ENCODE measurements around the gene TERT. TPM values are rescaled to one million over a fixed set of nuclear protein-coding genes. Genes with fewer than 3 reads are reported as not detected.
A peak's percentile ranks its signal among the peaks of the same experiment; 100 is the strongest.

Gene TERT
- total and polyA plus RNA-seq, 10 of the 15 experiments (the other 5 are each of a cell fraction or from before 2014, with no cell fraction given): 0.08 to 21.5 (median 5.0) TPM

- H3K36me3 ChIP-seq (ENCODE audit: control insufficient read depth in 2 of 2, insufficient read depth in 2 of 2, low read length in 1 of 2): peaks cover 10 to 48% of the 10 kb centered on the region in 2 experiments; a peak in 3 of 4 replicates
- H3K4me1 ChIP-seq (ENCODE audit: control insufficient read depth, insufficient read depth, low read length): no peaks in the 10 kb centered on the region
- no peak for TF ChIP-seq ZBED1 (IDR thresholded peaks at IDR 0.05; ENCODE audit: borderline replicate concordance)
- TF ChIP-seq NFXL1 (IDR thresholded peaks at IDR 0.05; ENCODE audit: borderline replicate concordance): no peak
- no peak for TF ChIP-seq ZNF592 (IDR thresholded peaks at IDR 0.05)
- no peak for TF ChIP-seq HSF1 (IDR thresholded peaks at IDR 0.05; ENCODE audit: low read depth, low read length)
- TF ChIP-seq EP300 (IDR thresholded peaks at IDR 0.05; ENCODE audit: borderline replicate concordance in 1 of 2, control insufficient read depth in 1 of 2, low read depth in 2 of 2, low read length in 2 of 2): no peak
- no peak for TF ChIP-seq MYB (IDR thresholded peaks at IDR 0.05; ENCODE audit: borderline replicate concordance, low read depth, low read length)
- TF ChIP-seq ATF7 (IDR thresholded peaks at IDR 0.05; ENCODE audit: low read depth): no peak
- WGBS (ENCODE audit: insufficient coverage, insufficient replicate concordance, low lambda C conversion rate, missing lambda C conversion rate): 94% methylated on average over 22 of the region's 22 CpGs
- no peaks in the 10 kb centered on the region for H4K20me1 ChIP-seq (ENCODE audit: control insufficient read depth, insufficient read depth)
- in situ Hi-C loops (cut with MboI) (no loop called here), intact Hi-C loops (cut with micrococcal nuclease; ENCODE audit: unreplicated experiment) (no loop called here)
- DNase-seq (ENCODE audit: low read depth, low spot score) (no peak), FAIRE-seq (no peak), ATAC-seq (no peak)
- no peaks in the 10 kb centered on the region for H3K27me3 ChIP-seq (replicated peaks in 1 of 2; ENCODE audit: control insufficient read depth in 2 of 2, insufficient read depth in 2 of 2, low read length in 1 of 2)
- no peak overlapping the region for H3K9ac ChIP-seq (ENCODE audit: control insufficient read depth, insufficient read depth, low read length)
- CTCF ChIA-PET: interaction anchor here (1.6 kb wide), 1 partner anchor 10 kb away, joined by 5 read pairs; no protein-coding TSS in a partner anchor
- POLR2A ChIA-PET: interaction anchor here (0.7 kb wide), 1 partner anchor 8 kb away, joined by 3 read pairs; no protein-coding TSS in a partner anchor
- no peaks in the 10 kb centered on the region for H3K9me3 ChIP-seq (replicated peaks; ENCODE audit: control insufficient read depth, insufficient read depth, low read length)
- TSS peak; percentile 44 for BruUV-seq (replicated peaks)
- H3K27ac ChIP-seq (ENCODE audit: control insufficient read depth, insufficient read depth): no peak overlapping the region
- RAD21 ChIA-PET (ENCODE audit: unreplicated experiment): interaction anchor here (0.9 to 1.9 kb wide), 3 partner anchors 10 to 117 kb away, joined by 3 to 6 read pairs (median 4); no protein-coding TSS in a partner anchor
- H3K4me3 ChIP-seq: no peak overlapping the region
- no peaks in the 10 kb centered on the region for H3K79me2 ChIP-seq (ENCODE audit: control insufficient read depth, insufficient read depth, low read length)
- SMC1A ChIA-PET (ENCODE audit: uncharacterized antibody, unreplicated experiment): no interaction called here
- H2AFZ ChIP-seq (ENCODE audit: control insufficient read depth, low read depth, low read length): no peak overlapping the region
- no peak overlapping the region for H3K4me2 ChIP-seq (ENCODE audit: control insufficient read depth, insufficient read depth)
Measured at GRCh38 chr5:1325870-1326531, 31.1 kb upstream of the TERT start.
